ENCODE data around the gene CST2. TPM values are rescaled to one million over a fixed set of nuclear protein-coding genes. Genes with fewer than 3 reads are reported as not detected.
A peak's percentile ranks its signal among the peaks of the same experiment; 100 is the strongest.
"Not testable (repeated sequence)": the region's sequence is repeated elsewhere in the genome, so short reads cannot be mapped to it uniquely, and the experiment has no call there.

The CST2 gene
- total and polyA plus RNA-seq, 2 donors (not counting 3 experiments of a cell fraction or from before 2014, with no cell fraction given): not detected

DNA sequence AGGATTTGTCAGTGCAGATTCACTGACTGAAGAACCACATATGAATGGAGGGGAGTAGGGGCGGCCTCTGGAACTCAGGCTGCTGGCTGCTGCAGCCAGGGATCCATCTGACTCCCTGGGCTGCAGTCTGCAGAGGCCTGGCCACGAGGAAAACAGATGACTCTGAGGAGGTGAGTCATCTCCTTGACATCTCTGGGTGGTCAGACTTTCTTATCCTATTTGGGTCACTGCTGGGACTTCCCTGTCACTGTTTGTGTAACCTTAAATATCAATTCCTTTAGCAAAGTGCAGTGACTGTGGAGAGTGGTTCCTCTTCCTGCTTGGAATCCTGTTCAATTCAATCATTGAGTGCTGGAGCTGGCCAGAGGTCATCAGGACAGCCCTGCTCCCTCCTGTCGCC is 5.4 kb upstream of the CST2 start:
- POLR2A ChIA-PET; H3K27ac ChIP-seq (ENCODE audit: insufficient read depth, low read depth, low read length); H3K4me3 ChIP-seq (replicated peaks in 1 of 3; ENCODE audit: insufficient read depth in 1 of 3, low read depth in 1 of 3, low read length in 3 of 3); H3K79me2 ChIP-seq (ENCODE audit: control insufficient read depth, insufficient read depth, low read length); CTCF ChIA-PET; H4K20me1 ChIP-seq (replicated peaks; ENCODE audit: control insufficient read depth, extremely low read depth, insufficient read depth, low read length); H2AFZ ChIP-seq (ENCODE audit: low read depth, low read length); H3K4me2 ChIP-seq (ENCODE audit: insufficient read depth, low read length); intact Hi-C loops (cut with micrococcal nuclease); H3K36me3 ChIP-seq (ENCODE audit: control insufficient read depth in 2 of 2, extremely low read depth in 1 of 2, insufficient read depth in 2 of 2, low read length in 2 of 2); BruUV-seq (replicated peaks); dilution Hi-C loops (cut with MboI; ENCODE audit: extremely low pct_ligation_motif_present, low sequenced_read_pairs); H3K27me3 ChIP-seq (ENCODE audit: control insufficient read depth in 2 of 2, insufficient read depth in 2 of 2, low read length in 2 of 2); DNase-seq (ENCODE audit: low read depth, low spot score); H3K9ac ChIP-seq (replicated peaks; ENCODE audit: extremely low read depth, insufficient read depth, low read length); H3K9me3 ChIP-seq (replicated peaks; ENCODE audit: control insufficient read depth, insufficient read depth, low read length); H3K4me1 ChIP-seq (ENCODE audit: control insufficient read depth, extremely low read depth, insufficient read depth, low read length); H3K9me1 ChIP-seq (replicated peaks; ENCODE audit: control insufficient read depth, extremely low read depth, insufficient read depth, low read length): not testable (repeated sequence)
- peak; percentile 11 for TF ChIP-seq FOS (IDR thresholded peaks at IDR 0.05; ENCODE audit: borderline replicate concordance, insufficient read depth, low read length)
- peak; percentile 86 for FAIRE-seq

- no peaks in the 10 kb centered on the region for H3K9me3 ChIP-seq (replicated peaks; ENCODE audit: control insufficient read depth, insufficient read depth, low read length)
- no peak overlapping the region for H3K9ac ChIP-seq (replicated peaks; ENCODE audit: extremely low read depth, insufficient read depth, low read length)
- TF ChIP-seq POLR2AphosphoS5 (IDR thresholded peaks at IDR 0.05; ENCODE audit: insufficient read depth, low read depth, low read length): no peak
- TF ChIP-seq, protein P1, sequence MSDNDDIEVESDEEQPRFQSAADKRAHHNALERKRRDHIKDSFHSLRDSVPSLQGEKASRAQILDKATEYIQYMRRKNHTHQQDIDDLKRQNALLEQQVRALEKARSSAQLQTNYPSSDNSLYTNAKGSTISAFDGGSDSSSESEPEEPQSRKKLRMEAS (IDR thresholded peaks at IDR 0.05; ENCODE audit: insufficient read depth, insufficient read length): no peak
- no peak for TF ChIP-seq FOS (IDR thresholded peaks at IDR 0.05; ENCODE audit: borderline replicate concordance, insufficient read depth, low read length)
- TF ChIP-seq, protein P2, sequence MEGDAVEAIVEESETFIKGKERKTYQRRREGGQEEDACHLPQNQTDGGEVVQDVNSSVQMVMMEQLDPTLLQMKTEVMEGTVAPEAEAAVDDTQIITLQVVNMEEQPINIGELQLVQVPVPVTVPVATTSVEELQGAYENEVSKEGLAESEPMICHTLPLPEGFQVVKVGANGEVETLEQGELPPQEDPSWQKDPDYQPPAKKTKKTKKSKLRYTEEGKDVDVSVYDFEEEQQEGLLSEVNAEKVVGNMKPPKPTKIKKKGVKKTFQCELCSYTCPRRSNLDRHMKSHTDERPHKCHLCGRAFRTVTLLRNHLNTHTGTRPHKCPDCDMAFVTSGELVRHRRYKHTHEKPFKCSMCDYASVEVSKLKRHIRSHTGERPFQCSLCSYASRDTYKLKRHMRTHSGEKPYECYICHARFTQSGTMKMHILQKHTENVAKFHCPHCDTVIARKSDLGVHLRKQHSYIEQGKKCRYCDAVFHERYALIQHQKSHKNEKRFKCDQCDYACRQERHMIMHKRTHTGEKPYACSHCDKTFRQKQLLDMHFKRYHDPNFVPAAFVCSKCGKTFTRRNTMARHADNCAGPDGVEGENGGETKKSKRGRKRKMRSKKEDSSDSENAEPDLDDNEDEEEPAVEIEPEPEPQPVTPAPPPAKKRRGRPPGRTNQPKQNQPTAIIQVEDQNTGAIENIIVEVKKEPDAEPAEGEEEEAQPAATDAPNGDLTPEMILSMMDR (IDR thresholded peaks at IDR 0.05; ENCODE audit: extremely low read depth in 1 of 2, insufficient read depth in 1 of 2, low read depth in 1 of 2, low read length in 2 of 2): no peak
- no peak for TF ChIP-seq POLR2A (IDR thresholded peaks at IDR 0.05; ENCODE audit: low read depth, low read length)
- no peak for TF ChIP-seq GATA2 (IDR thresholded peaks at IDR 0.05; ENCODE audit: insufficient read depth, insufficient read length, low read depth, low read length)
- TF ChIP-seq EZH2 (IDR thresholded peaks at IDR 0.05; ENCODE audit: borderline replicate concordance, low read depth, low read length, severe bottlenecking): no peak
- TF ChIP-seq MYC (IDR thresholded peaks at IDR 0.05; ENCODE audit: low read depth, low read length): no peak
- dilution Hi-C loops (cut with MboI; ENCODE audit: extremely low pct_ligation_motif_present, low sequenced_read_pairs): no loop called here
- no peaks in the 10 kb centered on the region for H3K27me3 ChIP-seq (ENCODE audit: control insufficient read depth in 2 of 2, insufficient read depth in 2 of 2, low read length in 2 of 2)
- no peaks in the 10 kb centered on the region for H3K36me3 ChIP-seq (ENCODE audit: control insufficient read depth in 2 of 2, extremely low read depth in 1 of 2, insufficient read depth in 2 of 2, low read length in 2 of 2)
- no peaks in the 10 kb centered on the region for H3K79me2 ChIP-seq (ENCODE audit: control insufficient read depth, insufficient read depth, low read length)
- no peaks in the 10 kb centered on the region for H3K9me1 ChIP-seq (replicated peaks; ENCODE audit: control insufficient read depth, extremely low read depth, insufficient read depth, low read length)
- POLR2A ChIA-PET: no interaction called here
- no peak overlapping the region for H3K4me2 ChIP-seq (ENCODE audit: insufficient read depth, low read length)
- DNase-seq (ENCODE audit: low read depth, low spot score): no peak
- no peaks in the 10 kb centered on the region for H3K4me1 ChIP-seq (ENCODE audit: control insufficient read depth, extremely low read depth, insufficient read depth, low read length)
- H3K27ac ChIP-seq (ENCODE audit: insufficient read depth, low read depth, low read length): no peak overlapping the region
- no peak overlapping the region for H3K4me3 ChIP-seq (replicated peaks in 1 of 3; ENCODE audit: insufficient read depth in 1 of 3, low read depth in 1 of 3, low read length in 3 of 3)
- H2AFZ ChIP-seq (ENCODE audit: low read depth, low read length): no peak overlapping the region
- BruUV-seq (replicated peaks): no TSS peak
- H4K20me1 ChIP-seq (replicated peaks; ENCODE audit: control insufficient read depth, extremely low read depth, insufficient read depth, low read length): no peaks in the 10 kb centered on the region
- intact Hi-C loops (cut with micrococcal nuclease): no loop called here
- FAIRE-seq: no peak
- CTCF ChIA-PET: no interaction called here
Measured at GRCh38 chr20:23823621-23824324, 2.8 kb downstream of the CST2 start.

Measured in endothelial cell of umbilical vein (primary cell).